Lower leg skin (tissue), 3 donors: ENCODE measurements around the gene NSMCE1.

Experiments used
- POLR2A ChIP-seq, 2 donors: fragments of 450-650 bp; IDR thresholded peaks; one replicate each; pipeline ENCODE4 v1.6.1; 2016 to 2017; ENCODE audit warnings: antibody characterized with exemption in 2 of 2, mild to moderate bottlenecking in 1 of 2, moderate library complexity in 1 of 2
- TF ChIP-seq, protein P1 (sequence below), 3 donors: fragments of 450-650 bp; IDR thresholded peaks; one replicate each; pipeline ENCODE4 v1.5.1; 2016; ENCODE audit warnings: antibody characterized with exemption in 3 of 3, mild to moderate bottlenecking in 3 of 3, moderate library complexity in 2 of 3

DNA sequence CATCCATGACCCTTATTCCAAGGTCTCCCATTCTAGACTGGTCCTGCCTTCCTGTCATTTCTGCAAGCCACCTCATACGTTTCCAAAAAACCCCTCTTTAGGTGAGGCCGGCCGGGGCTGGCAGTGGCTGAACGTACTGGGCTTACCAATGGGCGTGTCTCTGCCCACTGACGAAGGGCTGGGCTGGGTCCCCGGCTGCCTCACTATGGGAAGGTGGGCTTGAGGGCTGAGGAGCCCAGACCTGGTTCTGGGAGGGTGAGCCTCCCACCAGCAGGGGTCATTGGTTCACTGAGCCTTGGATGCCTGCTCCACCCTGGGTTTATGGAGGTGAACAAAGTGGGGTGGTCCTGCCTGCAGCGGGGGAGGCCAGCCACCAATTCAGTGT, 45.4 kb downstream of the NSMCE1 start:
- TF ChIP-seq, protein P1, sequence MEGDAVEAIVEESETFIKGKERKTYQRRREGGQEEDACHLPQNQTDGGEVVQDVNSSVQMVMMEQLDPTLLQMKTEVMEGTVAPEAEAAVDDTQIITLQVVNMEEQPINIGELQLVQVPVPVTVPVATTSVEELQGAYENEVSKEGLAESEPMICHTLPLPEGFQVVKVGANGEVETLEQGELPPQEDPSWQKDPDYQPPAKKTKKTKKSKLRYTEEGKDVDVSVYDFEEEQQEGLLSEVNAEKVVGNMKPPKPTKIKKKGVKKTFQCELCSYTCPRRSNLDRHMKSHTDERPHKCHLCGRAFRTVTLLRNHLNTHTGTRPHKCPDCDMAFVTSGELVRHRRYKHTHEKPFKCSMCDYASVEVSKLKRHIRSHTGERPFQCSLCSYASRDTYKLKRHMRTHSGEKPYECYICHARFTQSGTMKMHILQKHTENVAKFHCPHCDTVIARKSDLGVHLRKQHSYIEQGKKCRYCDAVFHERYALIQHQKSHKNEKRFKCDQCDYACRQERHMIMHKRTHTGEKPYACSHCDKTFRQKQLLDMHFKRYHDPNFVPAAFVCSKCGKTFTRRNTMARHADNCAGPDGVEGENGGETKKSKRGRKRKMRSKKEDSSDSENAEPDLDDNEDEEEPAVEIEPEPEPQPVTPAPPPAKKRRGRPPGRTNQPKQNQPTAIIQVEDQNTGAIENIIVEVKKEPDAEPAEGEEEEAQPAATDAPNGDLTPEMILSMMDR (IDR thresholded peaks at IDR 0.05), result no peak
- TF ChIP-seq POLR2A (IDR thresholded peaks at IDR 0.05), result no peak
